ENCODE results near the gene TNFAIP8L2.
A peak's percentile ranks its signal among the peaks of the same experiment; 100 is the strongest.
"Not testable (repeated sequence)": the region's sequence is repeated elsewhere in the genome, so short reads cannot be mapped to it uniquely, and the experiment has no call there.

Gene TNFAIP8L2

GRCh38 chr1:151193304-151193703, 36.9 kb downstream of the TNFAIP8L2 start:
- no peaks in the 10 kb centered on the region for H3K9me3 ChIP-seq (ENCODE audit: insufficient read depth, low read length)
- no peak for DNase-seq (ENCODE audit: low read depth, low spot score)
- H3K36me3 ChIP-seq (ENCODE audit: insufficient read depth, insufficient read length, low read length): peaks cover 2% of the 10 kb centered on the region
- H3K4me3 ChIP-seq (ENCODE audit: insufficient read length, low read depth): no peak overlapping the region
- H3K9ac ChIP-seq (ENCODE audit: insufficient read length, low read depth): no peak overlapping the region
- TF ChIP-seq ZNF274 (IDR thresholded peaks at IDR 0.05; ENCODE audit: low read depth, low read length): no peak
- TF ChIP-seq YY1 (IDR thresholded peaks at IDR 0.05; ENCODE audit: insufficient read depth, insufficient read length): no peak
- TF ChIP-seq SUZ12 (IDR thresholded peaks at IDR 0.05; ENCODE audit: extremely low read depth, insufficient read depth, insufficient read length): no peak
- no peaks in the 10 kb centered on the region for H3K27me3 ChIP-seq (ENCODE audit: insufficient read depth, insufficient read length)
- H3K4me1 ChIP-seq (ENCODE audit: insufficient read depth, insufficient read length): peaks cover 3% of the 10 kb centered on the region

- H3K9ac ChIP-seq (ENCODE audit: insufficient read length, low read depth): no peak overlapping the region
- no peak for DNase-seq (ENCODE audit: low read depth, low spot score)
- H3K4me3 ChIP-seq (ENCODE audit: insufficient read length, low read depth): no peak overlapping the region
- H3K4me1 ChIP-seq (ENCODE audit: insufficient read depth, insufficient read length): peaks cover 3% of the 10 kb centered on the region
- H3K27me3 ChIP-seq (ENCODE audit: insufficient read depth, insufficient read length): no peaks in the 10 kb centered on the region
- no peaks in the 10 kb centered on the region for H3K9me3 ChIP-seq (ENCODE audit: insufficient read depth, low read length)
- TF ChIP-seq YY1 (IDR thresholded peaks at IDR 0.05; ENCODE audit: insufficient read depth, insufficient read length): no peak
- TF ChIP-seq ZNF274 (IDR thresholded peaks at IDR 0.05; ENCODE audit: low read depth, low read length): no peak
- no peak for TF ChIP-seq SUZ12 (IDR thresholded peaks at IDR 0.05; ENCODE audit: extremely low read depth, insufficient read depth, insufficient read length)
- no peaks in the 10 kb centered on the region for H3K36me3 ChIP-seq (ENCODE audit: insufficient read depth, insufficient read length, low read length)
Measured at GRCh38 chr1:151193856-151194255, 37.4 kb downstream of the TNFAIP8L2 start.

GRCh38 chr1:151194894-151195594, 38.6 kb downstream of the TNFAIP8L2 start:
- DNase-seq (ENCODE audit: low read depth, low spot score); H3K9ac ChIP-seq (ENCODE audit: insufficient read length, low read depth); H3K9me3 ChIP-seq (ENCODE audit: insufficient read depth, low read length); H3K4me1 ChIP-seq (ENCODE audit: insufficient read depth, insufficient read length); H3K27me3 ChIP-seq (ENCODE audit: insufficient read depth, insufficient read length); H3K4me3 ChIP-seq (ENCODE audit: insufficient read length, low read depth); H3K36me3 ChIP-seq (ENCODE audit: insufficient read depth, insufficient read length, low read length): not testable (repeated sequence)

- Histone ChIP-seq H3K9me3 (ENCODE audit: insufficient read depth, low read length) (no peaks in the 10 kb centered on the region), H3K4me1 (ENCODE audit: insufficient read depth, insufficient read length) (peaks cover 3% of the 10 kb centered on the region), H3K9ac (ENCODE audit: insufficient read length, low read depth) (no peak overlapping the region), H3K4me3 (ENCODE audit: insufficient read length, low read depth) (no peak overlapping the region), H3K36me3 (ENCODE audit: insufficient read depth, insufficient read length, low read length) (peaks cover 5% of the 10 kb centered on the region), H3K27me3 (ENCODE audit: insufficient read depth, insufficient read length) (no peaks in the 10 kb centered on the region)
- no peak for TF ChIP-seq YY1 (IDR thresholded peaks at IDR 0.05; ENCODE audit: insufficient read depth, insufficient read length)
- TF ChIP-seq ZNF274 (IDR thresholded peaks at IDR 0.05; ENCODE audit: low read depth, low read length): no peak
- no peak for TF ChIP-seq SUZ12 (IDR thresholded peaks at IDR 0.05; ENCODE audit: extremely low read depth, insufficient read depth, insufficient read length)
- no peak for DNase-seq (ENCODE audit: low read depth, low spot score)
Measured at GRCh38 chr1:151196292-151196800, 39.9 kb downstream of the TNFAIP8L2 start.

- DNase-seq (ENCODE audit: low read depth, low spot score): no peak
- TF ChIP-seq ZNF274 (IDR thresholded peaks at IDR 0.05; ENCODE audit: low read depth, low read length): no peak
- TF ChIP-seq SUZ12 (IDR thresholded peaks at IDR 0.05; ENCODE audit: extremely low read depth, insufficient read depth, insufficient read length): no peak
- no peak for TF ChIP-seq YY1 (IDR thresholded peaks at IDR 0.05; ENCODE audit: insufficient read depth, insufficient read length)
- Histone ChIP-seq H3K4me3 (ENCODE audit: insufficient read length, low read depth) (peak overlapping the region; percentile 99), H3K9me3 (ENCODE audit: insufficient read depth, low read length) (no peaks in the 10 kb centered on the region), H3K4me1 (ENCODE audit: insufficient read depth, insufficient read length) (peaks cover 3% of the 10 kb centered on the region), H3K27me3 (ENCODE audit: insufficient read depth, insufficient read length) (no peaks in the 10 kb centered on the region), H3K9ac (ENCODE audit: insufficient read length, low read depth) (peak overlapping the region; percentile 99), H3K36me3 (ENCODE audit: insufficient read depth, insufficient read length, low read length) (peaks cover 18% of the 10 kb centered on the region)
Measured at GRCh38 chr1:151197863-151198253, 41.4 kb downstream of the TNFAIP8L2 start.

- TF ChIP-seq SUZ12 (IDR thresholded peaks at IDR 0.05; ENCODE audit: extremely low read depth, insufficient read depth, insufficient read length) (no peak), YY1 (IDR thresholded peaks at IDR 0.05; ENCODE audit: insufficient read depth, insufficient read length) (peak; percentile 83), ZNF274 (IDR thresholded peaks at IDR 0.05; ENCODE audit: low read depth, low read length) (no peak)
- H3K9ac ChIP-seq (ENCODE audit: insufficient read length, low read depth): peak within 1 kb of the TSS; percentile 99
- peak within 1 kb of the TSS; percentile 99 for H3K4me3 ChIP-seq (ENCODE audit: insufficient read length, low read depth)
- H3K9me3 ChIP-seq (ENCODE audit: insufficient read depth, low read length): no peaks in the 10 kb centered on the region
- peaks cover 3% of the 10 kb centered on the region for H3K4me1 ChIP-seq (ENCODE audit: insufficient read depth, insufficient read length)
- peak; percentile 96 for DNase-seq (ENCODE audit: low read depth, low spot score)
- H3K27me3 ChIP-seq (ENCODE audit: insufficient read depth, insufficient read length): no peaks in the 10 kb centered on the region
- H3K36me3 ChIP-seq (ENCODE audit: insufficient read depth, insufficient read length, low read length): peaks cover 24% of the 10 kb centered on the region
Measured at GRCh38 chr1:151198254-151199127, 42.0 kb downstream of the TNFAIP8L2 start, which contains the start of gene PIP5K1A. Gene PIP5K1A (plus strand): TSS chr1:151198552. CDS start chr1:151198997, 445 bp downstream.

All from NT2/D1 (cell line).